ENCODE results near the gene FKBP8.

The FKBP8 gene

GRCh38 chr19:18501351-18501750, 42.0 kb downstream of the FKBP8 start:
- DNase-seq: no peak

- DNase-seq: no peak
These were observed 42.6 kb downstream of the FKBP8 start for GRCh38 chr19:18500799-18501198.

- DNase-seq: no peak
These were observed 43.0 kb downstream of the FKBP8 start for GRCh38 chr19:18500376-18500775.

DNA sequence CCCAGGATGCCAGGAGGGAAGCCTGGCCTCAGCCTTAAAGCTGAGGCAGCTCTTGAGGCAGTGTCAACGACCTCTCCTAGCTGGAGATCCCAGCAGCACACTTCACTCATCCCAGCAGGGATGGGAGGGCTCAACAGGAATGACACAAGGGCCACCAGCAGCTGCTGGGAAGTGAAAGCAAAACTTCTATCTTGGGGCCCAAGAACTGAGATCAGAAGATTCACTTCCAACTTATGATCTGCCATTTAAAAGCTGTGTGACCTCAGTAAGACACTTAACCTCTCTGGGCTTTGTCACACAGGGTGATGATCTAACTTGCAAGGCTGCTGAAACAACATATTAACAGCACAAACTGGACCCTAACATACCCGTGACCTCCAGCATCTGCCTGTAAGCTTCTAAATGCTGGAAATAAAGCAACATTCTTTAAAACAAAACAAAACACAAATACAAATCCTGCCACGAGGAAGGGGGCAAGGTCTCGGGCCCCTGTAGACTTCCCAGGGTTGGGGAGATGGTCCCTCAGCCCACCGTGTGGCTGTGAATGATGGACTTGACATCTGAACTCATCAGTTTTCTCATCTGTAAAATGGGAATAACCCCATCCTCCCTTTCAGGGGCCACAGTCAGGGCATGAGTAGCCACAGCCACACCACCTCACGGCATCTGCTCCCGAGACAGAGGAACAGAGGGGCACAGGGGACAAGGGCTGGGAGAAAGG, 44.2 kb downstream of the FKBP8 start:
- no peak for DNase-seq

- no peak for DNase-seq
These were observed 46.5 kb downstream of the FKBP8 start for GRCh38 chr19:18496980-18497256.

GRCh38 chr19:18496167-18496979, 47.0 kb downstream of the FKBP8 start:
- peak; percentile 94 for DNase-seq

- DNase-seq: no peak
These were observed 48.0 kb downstream of the FKBP8 start for GRCh38 chr19:18495204-18495911.

DNA sequence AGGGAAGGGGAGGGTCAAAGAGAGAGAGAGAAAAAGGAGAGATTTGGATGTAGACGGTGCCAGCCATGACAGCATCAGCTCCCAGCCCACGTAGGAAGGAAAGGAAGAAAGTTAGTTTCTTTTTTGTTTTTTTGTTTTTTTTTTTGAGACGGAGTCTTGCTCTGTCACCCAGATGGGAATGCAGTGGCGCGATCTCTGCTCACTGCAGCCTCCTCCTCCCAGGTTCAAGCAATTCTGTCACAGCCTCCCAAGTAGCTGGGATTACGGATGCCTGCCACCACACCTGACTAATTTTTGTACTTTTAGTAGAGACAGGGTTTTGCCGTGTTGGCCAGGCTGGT, 49.1 kb downstream of the FKBP8 start:
- no peak for DNase-seq

GRCh38 chr19:18493440-18494266, 49.7 kb downstream of the FKBP8 start:
- DNase-seq: no peak

- DNase-seq: no peak
These were observed 51.1 kb downstream of the FKBP8 start for GRCh38 chr19:18491995-18492953.

DNA sequence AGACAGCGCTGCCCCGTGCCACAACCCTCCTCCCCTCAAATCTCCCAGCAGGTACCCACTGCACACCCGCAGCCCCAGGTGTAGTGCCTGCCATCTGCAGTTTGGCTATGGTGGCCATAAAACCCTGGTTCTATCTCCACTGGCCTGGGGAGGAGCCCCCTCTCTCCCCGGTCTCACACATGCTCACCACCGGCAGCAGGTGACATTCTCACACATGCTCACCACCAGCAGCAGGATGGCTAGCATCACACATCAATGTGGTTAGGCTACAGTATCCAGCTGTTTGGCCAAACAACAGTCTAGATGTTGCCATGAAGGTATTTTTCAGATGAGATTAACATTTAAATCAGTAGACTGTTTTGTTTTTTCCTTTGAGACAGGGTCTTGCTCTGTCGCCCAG, 52.6 kb downstream of the FKBP8 start:
- DNase-seq: peak; percentile 53

DNA sequence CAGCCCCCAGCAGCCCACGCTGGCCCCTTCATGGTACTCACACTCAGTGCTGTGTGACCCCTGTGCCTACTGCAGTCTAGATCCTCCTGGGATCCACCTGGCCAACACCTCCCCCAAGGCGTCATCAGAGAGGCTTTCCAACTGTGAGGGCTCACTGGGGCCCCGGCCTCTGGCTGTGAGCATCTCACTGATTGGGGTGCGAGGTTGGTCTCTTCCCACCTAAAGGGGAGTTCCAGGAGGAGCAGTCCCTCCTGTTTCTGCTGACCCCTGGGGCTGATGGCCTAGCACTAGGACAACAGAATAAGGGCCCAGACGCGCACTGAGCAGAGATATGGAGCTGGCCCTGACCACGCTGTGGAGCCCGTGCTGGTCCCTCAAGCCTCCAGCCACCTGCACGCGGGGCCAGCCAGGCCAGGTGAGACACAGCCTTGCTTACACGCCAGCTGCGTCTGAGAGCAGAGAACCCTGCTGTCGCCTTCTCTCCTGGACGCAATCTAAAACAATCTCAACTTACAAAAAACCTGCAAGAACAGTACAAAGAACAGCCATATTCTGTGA, 53.7 kb downstream of the FKBP8 start:
- DNase-seq: no peak

DNA sequence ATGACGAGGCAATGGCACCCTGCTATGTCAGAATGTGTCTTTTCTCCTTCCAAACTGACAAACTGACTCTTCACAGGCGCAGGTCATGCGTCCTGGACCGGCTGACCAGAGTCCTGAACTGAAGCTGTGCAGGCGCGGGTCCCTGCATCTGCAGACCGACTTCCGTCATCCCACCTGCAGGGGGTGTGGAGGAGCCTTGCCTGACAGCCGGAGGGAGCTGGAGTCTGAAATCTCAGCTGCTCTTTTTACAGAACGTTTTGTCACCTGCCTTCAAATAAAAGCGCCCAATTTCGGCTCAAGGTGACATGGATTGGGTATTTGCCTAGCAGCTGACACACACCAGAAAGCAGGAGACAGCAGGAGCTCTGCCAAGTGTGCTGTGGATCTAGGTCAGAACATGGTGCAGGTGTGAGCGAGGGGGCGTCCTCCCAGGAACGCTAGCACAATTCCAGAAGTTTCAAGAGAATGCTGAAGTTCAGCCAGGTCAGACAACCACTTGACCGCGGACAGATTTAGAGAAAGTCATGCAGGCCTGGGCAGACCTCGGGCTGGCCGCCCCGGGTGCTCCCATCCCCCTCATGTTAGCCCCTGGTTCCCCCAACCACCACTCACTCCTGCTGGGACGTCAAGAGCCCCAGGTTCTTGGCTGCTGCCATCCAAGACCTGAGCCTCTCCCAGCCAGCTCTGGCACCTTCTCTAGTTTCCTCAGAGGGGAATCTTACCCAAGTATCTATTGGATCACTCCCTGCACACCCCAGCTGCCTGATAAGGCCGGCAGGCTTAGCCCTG, 54.3 kb downstream of the FKBP8 start:
- no peak for DNase-seq

- no peak for DNase-seq
These were observed 55.0 kb downstream of the FKBP8 start for GRCh38 chr19:18488403-18488723.

- DNase-seq: no peak
These were observed 55.6 kb downstream of the FKBP8 start for GRCh38 chr19:18487576-18488402.

DNA sequence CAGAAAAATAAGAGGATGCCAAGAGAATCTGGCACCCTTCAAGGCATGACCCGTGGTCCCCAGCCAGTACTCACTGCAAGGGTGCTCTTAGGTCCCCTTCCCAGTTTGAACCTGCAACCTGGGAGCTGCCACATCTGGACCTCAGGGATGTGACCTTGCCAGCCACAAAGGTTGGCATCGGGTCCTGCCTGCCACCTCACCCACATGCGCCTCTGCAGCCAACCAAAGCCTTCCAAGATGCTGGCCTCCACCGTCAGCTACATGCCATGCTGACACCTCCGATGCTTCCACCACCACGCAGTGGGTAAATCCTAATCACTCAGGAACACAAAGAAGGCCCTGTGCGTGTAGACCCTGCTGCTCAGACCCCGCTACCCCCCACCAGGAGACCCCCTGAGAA, 56.6 kb downstream of the FKBP8 start:
- DNase-seq: no peak

GRCh38 chr19:18484992-18485391, 58.4 kb downstream of the FKBP8 start:
- DNase-seq: no peak

DNA sequence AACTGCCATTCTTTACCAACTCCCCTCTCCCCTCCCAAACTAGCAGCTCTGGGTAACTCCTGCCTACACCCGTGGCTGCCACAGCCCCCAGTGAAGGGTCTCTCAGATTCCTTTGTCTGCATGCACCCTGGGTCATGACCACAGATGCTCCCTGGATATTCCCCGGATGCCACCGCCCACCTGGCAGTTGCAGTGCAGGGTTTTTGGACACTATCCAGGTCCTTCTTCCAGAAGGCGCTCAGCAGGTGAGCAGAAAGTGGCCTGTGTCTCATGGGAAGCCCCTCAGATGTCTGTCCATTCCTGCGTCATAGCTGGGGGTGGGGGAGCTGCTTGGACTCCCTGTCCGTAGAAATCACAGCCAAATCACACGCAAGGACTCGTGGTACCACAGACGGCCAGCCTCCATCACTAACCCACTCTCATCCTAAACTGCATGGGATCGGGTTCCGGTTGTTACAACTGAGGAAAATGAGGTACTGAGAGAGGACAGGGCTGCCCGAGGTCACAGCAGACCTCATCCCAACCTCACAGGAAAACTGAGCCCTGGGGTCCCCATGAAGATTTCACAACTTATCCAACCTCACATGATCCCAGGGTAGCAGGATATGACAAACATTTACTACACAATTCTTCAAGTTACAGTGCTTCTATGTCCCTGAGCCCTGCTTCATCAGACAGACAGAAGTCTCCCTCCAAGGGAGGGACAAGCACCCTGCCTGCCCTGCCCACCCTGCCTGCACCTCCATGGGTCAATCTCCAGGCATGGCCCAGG, 60.1 kb downstream of the FKBP8 start:
- DNase-seq: no peak

All from CD4-positive, alpha-beta T cell treated with Interleukin-4 for 4 hours (primary cell).